ENCODE measurements around the gene MEG3.
A peak's percentile ranks its signal among the peaks of the same experiment; 100 is the strongest.

- TF ChIP-seq CTCF (IDR thresholded peaks at IDR 0.05; ENCODE audit: extremely low read depth in 1 of 2, insufficient read depth in 1 of 2, low read depth in 1 of 2, low read length in 2 of 2) (no peak), POLR2A (IDR thresholded peaks at IDR 0.05; ENCODE audit: low read depth, low read length) (peak; percentile 99), EZH2 (IDR thresholded peaks at IDR 0.05; ENCODE audit: borderline replicate concordance, low read depth, low read length, severe bottlenecking) (no peak)
These were observed at the start of gene MEG3 for GRCh38 chr14:100825713-100826331.
